Calu3 (cell line): ENCODE measurements around the gene ASTN1. TPM values are rescaled to one million over a fixed set of nuclear protein-coding genes. Genes with fewer than 3 reads are reported as not detected.

Source experiments
- BruUV-seq: library from RNA; stranded (reverse); fragments of 400-500 nt; replicated peaks from 2 replicates; lab custom pipeline; 2021; lab: Mats Ljungman, UMichigan
- CTCF ChIA-PET: fragments of 300-600 bp; sonication (Branson Sonifier 250); formaldehyde crosslinking; loops from one replicate; lab custom pipeline; 2022; ENCODE audit warnings: antibody characterized with exemption; lab: Charles Lee
- DNase-seq: peaks from one replicate; pipeline ENCODE4 v3.0.0; 2022
- H3K27ac Mint-ChIP-seq: one replicate; pipeline ENCODE4 v1.8.0; 2022; ENCODE audit warnings: mixed read lengths; ENCODE audit not compliant: unreplicated experiment
- H3K27me3 Mint-ChIP-seq: one replicate; pipeline ENCODE4 v1.8.0; 2022; ENCODE audit warnings: mixed read lengths; ENCODE audit not compliant: unreplicated experiment
- H3K36me3 Mint-ChIP-seq: one replicate; pipeline ENCODE4 v1.8.0; 2022; ENCODE audit warnings: mild to moderate bottlenecking, moderate library complexity, mixed read lengths; ENCODE audit not compliant: insufficient read depth, unreplicated experiment
- H3K4me1 Mint-ChIP-seq: one replicate; pipeline ENCODE4 v1.8.0; 2022; ENCODE audit warnings: mild to moderate bottlenecking, low read depth, mixed read lengths; ENCODE audit not compliant: unreplicated experiment
- H3K4me3 Mint-ChIP-seq: one replicate; pipeline ENCODE4 v1.8.0; 2022; ENCODE audit warnings: mild to moderate bottlenecking, low read depth, moderate library complexity, mixed read lengths; ENCODE audit not compliant: unreplicated experiment
- H3K9me3 Mint-ChIP-seq: one replicate; pipeline ENCODE4 v1.8.0; 2022; ENCODE audit warnings: low read depth, mixed read lengths; ENCODE audit not compliant: unreplicated experiment
- CTCF ChIP-seq: fragments of 200-600 bp; IDR thresholded peaks from one replicate; pipeline ENCODE4 v1.8.0; 2022; ENCODE audit warnings: antibody characterized with exemption; ENCODE audit not compliant: unreplicated experiment
- intact Hi-C: fragments of 100-400 bp; cut with micrococcal nuclease; formaldehyde crosslinking; loops from one replicate; pipeline ENCODE4 v1.10.0; 2022; ENCODE audit not compliant: unreplicated experiment
- total RNA-seq: library from RNA; stranded (reverse); gene quantifications from 2 replicates; pipeline ENCODE4 v1.2.3, GENCODE V29; 2022

ASTN1 gene
- total RNA-seq, 1 experiment from 2014 or later = not detected

GRCh38 chr1:176987016-176987415, 177.5 kb downstream of the ASTN1 start:
- no peaks in the 10 kb centered on the region for H3K36me3 Mint-ChIP-seq
- no TSS peak for BruUV-seq
- no peaks in the 10 kb centered on the region for H3K4me1 Mint-ChIP-seq
- intact Hi-C loops = no loop called here
- no peak for TF ChIP-seq CTCF
- DNase-seq = no peak
- no peak overlapping the region for H3K4me3 Mint-ChIP-seq
- no peak overlapping the region for H3K27ac Mint-ChIP-seq
- peaks cover 64% of the 10 kb centered on the region for H3K27me3 Mint-ChIP-seq
- CTCF ChIA-PET = no interaction called here
- no peaks in the 10 kb centered on the region for H3K9me3 Mint-ChIP-seq

- BruUV-seq = no TSS peak
- no peak overlapping the region for H3K27ac Mint-ChIP-seq
- intact Hi-C loops = no loop called here
- no peaks in the 10 kb centered on the region for H3K4me1 Mint-ChIP-seq
- TF ChIP-seq CTCF = no peak
- CTCF ChIA-PET = no interaction called here
- H3K9me3 Mint-ChIP-seq = no peaks in the 10 kb centered on the region
- DNase-seq = no peak
- H3K4me3 Mint-ChIP-seq = no peak overlapping the region
- H3K36me3 Mint-ChIP-seq = no peaks in the 10 kb centered on the region
- peaks cover 40% of the 10 kb centered on the region for H3K27me3 Mint-ChIP-seq
Observed at GRCh38 chr1:176983731-176984130, 180.8 kb downstream of the ASTN1 start.

- BruUV-seq = no TSS peak
- Mint-ChIP-seq H3K27me3 (peaks cover 18% of the 10 kb centered on the region), H3K36me3 (no peaks in the 10 kb centered on the region), H3K4me1 (no peaks in the 10 kb centered on the region), H3K9me3 (no peaks in the 10 kb centered on the region), H3K4me3 (no peak overlapping the region), H3K27ac (no peak overlapping the region)
- DNase-seq = no peak
- intact Hi-C loops = no loop called here
- no peak for TF ChIP-seq CTCF
- CTCF ChIA-PET = interaction anchor here (0.6 kb wide), 1 partner anchor 1689 kb away, joined by 3 read pairs; no protein-coding TSS in a partner anchor
Observed at GRCh38 chr1:176976771-176977170, 187.7 kb downstream of the ASTN1 start.

DNA sequence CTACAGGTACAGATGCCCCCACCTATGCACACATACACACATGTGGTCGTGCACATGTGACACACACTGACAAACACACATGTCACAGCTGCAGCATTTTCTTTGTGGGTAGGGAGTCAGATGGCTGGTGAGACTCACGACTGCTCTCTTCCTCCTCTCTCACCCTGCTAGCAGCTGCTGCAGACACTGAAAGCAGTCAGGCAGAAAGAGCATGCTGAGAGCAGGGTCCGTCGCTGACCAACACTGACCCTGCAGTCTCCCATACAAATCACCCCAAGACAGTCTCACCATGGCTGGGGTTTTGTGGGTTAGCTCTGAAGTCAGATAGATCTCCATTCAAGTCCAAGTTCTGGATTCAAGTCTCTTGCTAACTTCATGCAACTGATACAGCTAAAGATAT, 188.3 kb downstream of the ASTN1 start:
- Mint-ChIP-seq H3K36me3 (no peaks in the 10 kb centered on the region), H3K27me3 (peaks cover 18% of the 10 kb centered on the region), H3K27ac (no peak overlapping the region), H3K4me1 (no peaks in the 10 kb centered on the region), H3K4me3 (no peak overlapping the region), H3K9me3 (no peaks in the 10 kb centered on the region)
- no TSS peak for BruUV-seq
- intact Hi-C loops = no loop called here
- DNase-seq = no peak
- TF ChIP-seq CTCF = no peak
- CTCF ChIA-PET = interaction anchor here (0.6 kb wide), 1 partner anchor 1689 kb away, joined by 3 read pairs; no protein-coding TSS in a partner anchor
